HK-2 (cell line): ENCODE measurements around the gene PDHB.

Experiments
- DNase-seq: peaks from one replicate; pipeline ENCODE4 v3.0.0-alpha.2; 2018; ENCODE audit not compliant: unreplicated experiment

Gene PDHB

GRCh38 chr3:58403513-58404109, 30.0 kb downstream of the PDHB start:
- no peak for DNase-seq

DNA sequence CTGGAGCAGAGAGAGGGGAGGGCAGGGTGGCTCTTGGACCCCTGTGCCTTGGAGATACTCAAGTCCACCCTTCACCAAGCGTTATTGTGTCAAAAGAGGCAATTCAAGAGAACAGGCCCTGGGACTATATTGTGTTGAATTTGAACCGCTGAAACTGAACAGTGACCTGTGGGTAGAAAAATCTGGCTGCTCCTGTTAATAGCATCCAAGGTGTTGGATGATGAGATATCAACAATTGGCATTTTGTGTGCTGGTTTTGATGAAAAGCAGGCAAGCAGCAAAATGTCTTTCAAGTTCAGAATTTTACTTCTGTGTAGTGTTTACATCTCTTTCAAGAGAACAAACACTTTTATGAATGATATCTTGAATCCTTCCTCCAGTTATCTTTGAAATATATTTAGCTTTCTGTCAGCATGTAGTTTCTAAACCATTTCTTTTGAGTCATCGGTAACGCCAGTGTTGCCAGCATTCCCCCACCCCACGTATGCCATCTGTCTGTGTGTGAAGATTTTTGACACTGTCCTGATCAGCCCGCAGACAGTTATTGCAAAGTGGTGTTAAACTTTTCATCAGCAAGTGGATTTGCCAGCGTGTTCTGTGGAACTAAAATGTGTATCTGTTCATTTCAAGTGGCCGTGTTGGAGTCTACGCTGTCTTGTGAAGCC, 34.8 kb downstream of the PDHB start:
- no peak for DNase-seq

DNA sequence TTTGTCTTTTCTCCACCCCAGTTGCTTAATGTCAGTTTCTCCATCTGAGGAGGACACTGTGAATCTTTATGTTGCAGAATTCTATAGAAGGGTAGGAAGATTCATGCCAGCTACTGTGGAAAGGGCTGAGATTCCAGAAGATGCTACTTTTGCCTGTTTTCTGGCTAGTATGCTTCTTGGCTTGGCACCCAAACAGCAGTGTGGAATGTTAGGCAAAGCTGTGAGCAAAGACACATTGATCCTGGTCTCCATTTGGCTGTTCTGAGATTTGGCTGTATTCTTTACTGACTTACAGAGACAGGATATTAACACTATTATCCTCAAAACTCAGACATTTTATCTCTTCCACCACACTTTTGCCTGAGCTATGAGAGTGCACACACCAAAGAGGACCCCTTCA, 39.3 kb downstream of the PDHB start:
- DNase-seq: no peak

DNA sequence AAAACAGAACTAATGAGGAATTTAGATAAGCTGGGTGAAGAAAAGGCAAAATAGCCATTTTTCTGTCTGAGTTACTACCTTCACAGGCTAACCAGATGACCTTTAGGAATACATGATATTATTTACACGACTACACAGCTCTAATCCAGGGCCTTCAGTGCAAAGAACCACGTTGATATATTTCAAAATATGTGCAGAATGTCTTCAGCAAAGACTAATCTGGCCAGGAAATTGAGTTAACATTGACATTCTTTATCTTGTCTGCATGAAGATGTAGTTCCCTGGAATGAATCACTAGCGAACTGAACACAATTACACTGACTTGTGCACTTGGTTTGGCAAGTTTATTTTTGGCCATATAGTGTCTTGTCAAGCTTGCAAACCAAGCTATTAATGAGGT, 41.5 kb downstream of the PDHB start:
- no peak for DNase-seq

DNA sequence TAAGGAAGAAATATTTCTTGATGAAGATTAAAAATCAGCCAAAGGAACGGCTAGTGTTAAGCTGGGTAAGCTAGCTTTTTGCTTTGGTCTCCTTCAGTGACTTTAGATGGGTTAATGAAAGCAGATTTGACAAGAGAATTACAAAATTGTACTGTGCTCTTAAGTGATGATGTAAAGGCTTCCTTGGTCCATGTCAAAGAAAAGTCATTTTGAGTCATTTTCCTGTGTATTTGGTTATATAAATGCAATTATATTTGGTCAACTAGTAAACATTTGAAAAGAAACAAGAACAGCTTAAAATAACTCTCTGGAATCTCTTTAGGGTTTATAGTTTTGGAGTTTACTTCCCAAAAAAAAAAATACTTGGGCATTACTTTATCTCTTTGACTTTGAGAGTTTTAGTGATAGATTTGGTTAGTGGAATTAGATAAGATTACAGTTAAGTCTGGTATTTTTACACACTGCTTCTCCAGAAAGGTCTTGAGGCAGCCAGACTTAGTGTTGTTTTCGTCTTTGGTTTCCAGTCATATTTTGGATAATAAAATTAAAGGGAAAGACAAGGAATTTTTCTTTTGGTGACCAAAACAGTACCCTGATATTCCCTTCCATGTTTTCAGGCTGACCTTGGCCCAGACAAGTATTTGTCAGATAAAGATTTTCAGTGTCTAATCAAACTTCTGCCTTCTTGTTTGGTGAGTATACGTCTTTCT, 42.3 kb downstream of the PDHB start:
- DNase-seq: no peak

DNA sequence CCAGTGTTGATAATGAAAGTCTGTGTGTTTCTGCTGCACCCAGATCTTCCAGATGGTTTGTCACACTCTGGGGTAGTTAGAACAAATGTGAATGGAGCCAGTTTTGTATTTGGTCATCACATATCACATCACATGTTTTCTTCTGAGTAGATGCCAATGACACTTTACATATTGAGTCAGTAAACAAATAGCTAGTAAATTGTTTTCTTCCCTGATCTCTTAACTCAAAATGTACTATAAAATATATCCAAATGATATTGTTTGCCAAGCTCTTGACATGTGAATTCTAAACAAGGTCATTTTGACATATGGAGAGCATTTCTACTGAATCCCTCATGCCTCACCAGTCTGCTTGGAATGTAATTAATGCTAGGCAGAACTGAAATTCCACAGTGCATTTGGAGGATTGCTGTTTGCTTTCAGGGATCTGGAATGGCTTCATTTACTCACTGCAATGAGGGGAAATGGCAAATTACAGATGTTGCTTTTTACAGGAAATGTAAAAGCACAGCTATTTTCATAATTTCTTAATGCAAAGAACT, 45.0 kb downstream of the PDHB start:
- no peak for DNase-seq

DNA sequence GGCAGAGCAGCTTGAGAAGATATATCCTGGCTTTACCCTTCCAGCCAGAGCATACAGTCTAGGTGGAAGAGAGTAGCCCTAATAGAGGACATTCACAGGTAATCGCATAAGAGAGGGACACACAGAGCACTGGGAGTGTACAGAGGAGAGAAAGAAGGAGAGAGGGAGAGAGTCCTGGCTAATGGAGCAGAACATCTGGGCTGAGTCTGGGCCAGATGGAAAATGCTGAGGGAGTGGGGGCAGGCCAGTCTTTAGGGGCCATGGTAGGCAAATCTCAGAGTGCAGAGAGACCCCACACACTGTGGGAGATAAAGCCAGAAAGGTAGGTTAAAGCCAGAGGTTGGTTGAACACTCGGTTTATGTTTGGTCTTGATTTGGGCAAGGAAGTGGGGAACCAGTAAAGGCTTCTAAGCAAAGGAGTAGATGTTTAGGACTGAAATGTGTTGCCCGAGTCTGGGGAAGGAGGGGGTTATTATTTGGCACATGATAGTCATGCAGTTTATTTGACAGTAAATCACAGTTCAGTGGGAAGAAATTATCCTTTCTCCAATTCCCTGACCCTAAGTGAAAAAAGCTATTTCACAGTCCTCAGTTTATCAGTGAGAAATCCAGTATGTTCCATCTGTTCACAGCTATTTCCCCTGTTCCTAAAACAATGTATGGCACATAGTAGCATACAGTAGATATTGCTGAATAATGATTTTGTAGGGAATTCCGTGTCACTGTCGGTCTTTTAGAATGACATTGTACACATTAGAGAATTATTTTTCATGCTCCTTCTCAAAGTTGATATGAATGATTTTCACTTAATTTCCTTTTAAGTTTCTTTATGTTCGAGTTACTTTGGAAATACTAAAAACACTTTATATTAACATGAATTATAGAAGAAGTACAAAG, 45.7 kb downstream of the PDHB start:
- no peak for DNase-seq

DNA sequence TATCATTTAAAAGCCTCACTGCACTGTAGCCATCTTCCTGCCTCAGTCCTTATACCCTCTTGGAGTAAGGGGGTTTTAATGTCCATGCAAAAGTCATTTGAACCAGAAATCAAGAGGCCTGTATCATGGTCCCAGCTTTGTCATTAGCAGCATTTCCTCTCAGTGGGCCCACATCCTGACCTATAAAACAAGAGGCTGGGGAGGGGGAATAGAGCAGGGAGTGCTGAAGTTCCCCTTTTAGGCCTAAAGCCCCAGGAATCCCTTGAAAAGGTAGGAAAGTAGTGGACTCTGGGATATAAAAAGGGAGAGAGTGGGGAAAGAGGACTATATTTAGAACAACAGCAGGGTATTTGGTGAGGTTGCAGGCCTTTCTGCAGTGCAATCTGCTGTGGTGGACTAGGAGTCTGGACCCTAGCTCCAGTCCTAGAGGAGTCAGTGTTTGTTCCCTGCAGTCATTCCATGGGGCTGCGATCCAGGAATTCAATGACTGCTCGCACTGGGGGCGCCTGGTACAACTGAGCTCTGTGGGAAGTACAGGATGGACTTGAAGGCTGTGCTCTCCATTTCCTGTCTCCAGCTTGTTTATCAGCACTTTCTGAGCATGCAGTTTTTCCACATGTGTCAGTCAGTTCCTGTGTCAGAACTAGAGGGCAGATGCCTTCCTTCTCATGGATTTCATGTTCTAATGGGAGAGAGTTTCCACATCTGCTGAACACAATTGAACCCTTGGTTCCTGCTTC, 46.8 kb downstream of the PDHB start:
- peak; percentile 8 for DNase-seq

DNA sequence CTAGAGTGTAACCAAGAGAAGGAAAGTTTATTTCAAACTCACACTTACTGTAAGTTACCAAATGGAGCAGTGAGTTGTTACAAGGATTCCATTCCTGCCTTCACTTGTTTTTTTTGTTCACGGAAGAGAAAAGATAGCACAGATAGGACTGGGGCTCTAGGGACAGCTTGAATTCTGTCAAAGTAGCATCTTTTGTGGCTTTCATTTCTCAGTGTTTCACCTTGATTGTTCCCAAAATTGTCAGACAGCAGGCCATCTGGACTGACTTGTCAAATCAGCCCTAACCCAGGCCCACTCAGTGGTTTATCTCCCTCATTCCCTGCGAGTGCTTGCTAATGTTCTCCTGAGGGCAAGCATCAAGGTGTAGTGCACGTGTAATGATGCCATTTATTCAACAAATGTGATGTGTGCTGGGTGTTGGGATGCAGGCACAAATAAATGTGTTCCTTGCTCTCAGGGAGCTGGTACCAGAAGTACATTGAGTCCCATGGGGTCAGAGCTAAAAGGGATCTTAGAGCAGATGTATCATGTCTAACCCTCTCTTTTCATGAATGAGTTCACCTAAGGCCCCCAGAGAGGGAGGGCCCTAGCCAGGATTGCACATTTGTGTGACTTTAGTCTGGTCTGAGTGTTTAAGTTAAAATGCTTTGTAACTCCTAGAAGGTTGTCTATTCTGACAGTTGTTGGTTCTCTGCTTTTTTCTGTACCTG, 49.1 kb downstream of the PDHB start:
- DNase-seq: peak; percentile 4

DNA sequence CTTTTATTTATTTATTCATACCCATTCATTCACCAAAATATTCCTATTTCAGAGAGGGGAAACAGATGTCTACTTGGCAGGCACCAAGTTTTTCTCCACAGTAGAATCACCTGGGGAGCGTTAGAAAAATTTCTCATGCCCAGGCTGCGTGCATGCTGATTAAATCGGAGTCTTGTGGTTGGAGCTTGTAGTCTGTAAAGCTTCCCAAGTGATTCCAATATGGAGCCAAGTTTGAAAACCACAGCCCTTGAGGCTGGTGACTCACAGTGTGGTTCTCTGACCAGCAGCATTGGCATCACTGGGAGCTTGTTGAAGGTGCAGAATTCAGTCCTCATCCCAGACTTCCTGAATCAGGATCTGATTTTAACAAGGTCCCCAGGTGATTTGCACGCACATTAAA, 49.7 kb downstream of the PDHB start:
- peak; percentile 73 for DNase-seq

GRCh38 chr3:58383476-58383875, 50.2 kb downstream of the PDHB start:
- peak; percentile 6 for DNase-seq

- no peak for DNase-seq
Observed at GRCh38 chr3:58379351-58380073, 54.1 kb downstream of the PDHB start.

GRCh38 chr3:58377750-58378149, 55.9 kb downstream of the PDHB start:
- no peak for DNase-seq
